Effector memory CD8-positive, alpha-beta T cell (primary cell): ENCODE measurements around the gene FCHO2.
"Not testable (repeated sequence)": the region's sequence is repeated elsewhere in the genome, so short reads cannot be mapped to it uniquely, and the experiment has no call there.

ENCODE experiments used
- ATAC-seq: fragments of 150-1000 bp; cut with Tn5 transposase; replicated peaks from 2 replicates; pipeline ENCODE4 v1.10.0; 2021; ENCODE audit warnings: mild to moderate bottlenecking, moderate library complexity
- DNase-seq, 3 experiments: peaks; one replicate each; pipeline ENCODE4 v3.0.0; 2021
- H3K27ac Mint-ChIP-seq, 2 donors: one replicate each; pipeline ENCODE4 v1.8.0; 2022; ENCODE audit warnings: mild to moderate bottlenecking in 2 of 2, mixed read lengths in 2 of 2, moderate library complexity in 2 of 2
- H3K27me3 Mint-ChIP-seq, 2 donors: one replicate each; pipeline ENCODE4 v1.8.0; 2022; ENCODE audit warnings: mixed read lengths in 2 of 2
- H3K36me3 Mint-ChIP-seq: one replicate; pipeline ENCODE4 v1.8.0; 2022; ENCODE audit warnings: mild to moderate bottlenecking, moderate library complexity, mixed read lengths; ENCODE audit not compliant: insufficient read depth
- H3K4me1 Mint-ChIP-seq, 2 donors: one replicate each; pipeline ENCODE4 v1.8.0; 2022; ENCODE audit warnings: low read depth in 2 of 2, mixed read lengths in 2 of 2
- H3K4me3 Mint-ChIP-seq, 2 donors: one replicate each; pipeline ENCODE4 v1.8.0; 2022; ENCODE audit warnings: mild to moderate bottlenecking in 2 of 2, mixed read lengths in 2 of 2, moderate library complexity in 2 of 2
- H3K9me3 Mint-ChIP-seq, 2 donors: one replicate each; pipeline ENCODE4 v1.8.0; 2022; ENCODE audit warnings: mixed read lengths in 2 of 2

FCHO2 gene

DNA sequence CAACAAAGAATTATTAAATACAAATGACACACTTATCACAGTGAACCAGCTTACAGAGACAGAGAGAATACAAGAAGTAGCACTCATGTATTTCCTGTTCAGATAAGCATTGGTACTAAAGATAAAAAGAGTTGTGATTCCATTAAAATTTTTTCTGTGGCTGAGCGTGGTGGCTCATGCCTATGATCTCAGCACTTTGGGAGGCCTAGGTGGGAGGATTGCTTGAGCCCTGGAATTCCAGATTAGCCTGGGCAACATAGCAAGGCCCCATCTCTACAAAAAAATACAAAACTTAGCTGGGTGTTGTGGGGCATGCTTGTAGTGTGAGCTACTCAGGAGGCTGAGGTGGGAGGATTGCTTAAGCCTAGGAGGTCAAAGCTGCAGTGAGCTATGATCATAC is 32.9 kb downstream of the FCHO2 start:
- no peak for ATAC-seq
- Mint-ChIP-seq H3K9me3 (no peaks in the 10 kb centered on the region), H3K36me3 (peaks cover 13% of the 10 kb centered on the region)

GRCh38 chr5:72991394-72991793 is 35.6 kb downstream of the FCHO2 start:
- ATAC-seq: no peak
- no peak overlapping the region for H3K27ac Mint-ChIP-seq
- no peak overlapping the region for H3K4me3 Mint-ChIP-seq
- no peaks in the 10 kb centered on the region for H3K4me1 Mint-ChIP-seq
- H3K36me3 Mint-ChIP-seq: peaks cover 14% of the 10 kb centered on the region
- no peaks in the 10 kb centered on the region for H3K9me3 Mint-ChIP-seq
- peaks cover 0 to 2% of the 10 kb centered on the region in 2 donors for H3K27me3 Mint-ChIP-seq
- DNase-seq: no peak

More for the DNA sequence above, 32.9 kb downstream of the FCHO2 start:
- Mint-ChIP-seq H3K27me3 (peaks cover 0 to 6% of the 10 kb centered on the region in 2 donors), H3K4me1 (no peaks in the 10 kb centered on the region), H3K27ac (no peak overlapping the region), H3K4me3 (no peak overlapping the region)
- no peak for DNase-seq

DNA sequence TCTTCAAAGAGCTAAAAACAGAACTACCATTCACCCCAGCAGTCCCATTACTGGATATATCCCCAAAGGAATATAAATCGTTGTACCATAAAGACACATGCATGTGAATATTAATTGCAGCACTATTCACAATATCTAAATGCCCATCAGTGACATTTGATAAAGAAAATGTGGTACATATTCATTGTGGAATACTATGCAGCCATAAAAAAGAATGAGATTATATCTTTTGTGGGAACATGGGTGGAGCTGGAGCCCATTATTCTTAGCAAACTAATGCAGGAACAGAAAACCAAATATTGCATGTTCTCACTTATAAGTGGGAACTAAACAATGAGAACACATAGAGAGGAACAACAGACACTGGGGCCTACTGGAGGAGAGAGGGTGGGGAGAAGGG is 38.7 kb downstream of the FCHO2 start:
- no peak overlapping the region for H3K4me3 Mint-ChIP-seq
- H3K36me3 Mint-ChIP-seq: peaks cover 18% of the 10 kb centered on the region
- no peaks in the 10 kb centered on the region for H3K27me3 Mint-ChIP-seq
- no peaks in the 10 kb centered on the region for H3K4me1 Mint-ChIP-seq
- no peak for ATAC-seq
- H3K27ac Mint-ChIP-seq: no peak overlapping the region
- no peak for DNase-seq
- no peaks in the 10 kb centered on the region for H3K9me3 Mint-ChIP-seq

GRCh38 chr5:72996632-72997031 is 40.8 kb downstream of the FCHO2 start:
- Mint-ChIP-seq H3K4me1 (no peaks in the 10 kb centered on the region), H3K4me3 (no peak overlapping the region), H3K27ac (no peak overlapping the region), H3K27me3 (no peaks in the 10 kb centered on the region), H3K36me3 (peaks cover 9% of the 10 kb centered on the region), H3K9me3 (no peaks in the 10 kb centered on the region)
- no peak for DNase-seq
- no peak for ATAC-seq

- peaks cover 9% of the 10 kb centered on the region for H3K36me3 Mint-ChIP-seq
- H3K4me1 Mint-ChIP-seq: no peaks in the 10 kb centered on the region
- DNase-seq (no peak), ATAC-seq (no peak)
- no peak overlapping the region for H3K27ac Mint-ChIP-seq
- H3K9me3 Mint-ChIP-seq: no peaks in the 10 kb centered on the region
- no peaks in the 10 kb centered on the region for H3K27me3 Mint-ChIP-seq
- no peak overlapping the region for H3K4me3 Mint-ChIP-seq
Observed at GRCh38 chr5:72999916-73000315, 44.1 kb downstream of the FCHO2 start.

DNA sequence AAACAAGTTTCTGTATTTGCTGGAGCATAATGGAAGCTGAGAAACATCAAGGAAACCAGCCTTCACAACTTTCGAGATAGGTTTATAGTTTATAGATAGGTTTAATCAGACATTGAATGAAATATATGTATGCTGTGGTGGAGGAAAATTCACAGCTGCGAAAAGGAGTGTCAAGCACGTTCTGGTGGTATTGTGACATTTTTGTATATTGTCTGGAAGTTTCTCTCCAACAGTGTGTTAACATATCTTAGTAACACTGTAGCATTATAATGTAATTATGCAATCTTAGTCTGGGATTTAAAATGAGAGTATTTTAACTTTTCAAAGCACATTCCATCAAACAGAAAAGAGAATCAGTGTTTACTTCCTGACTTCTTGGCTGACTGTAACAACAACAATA is 50.0 kb downstream of the FCHO2 start:
- Mint-ChIP-seq H3K27ac (no peak overlapping the region), H3K4me3 (no peak overlapping the region), H3K9me3 (no peaks in the 10 kb centered on the region), H3K36me3 (no peaks in the 10 kb centered on the region), H3K27me3 (no peaks in the 10 kb centered on the region), H3K4me1 (no peaks in the 10 kb centered on the region)
- ATAC-seq: no peak
- no peak for DNase-seq

DNA sequence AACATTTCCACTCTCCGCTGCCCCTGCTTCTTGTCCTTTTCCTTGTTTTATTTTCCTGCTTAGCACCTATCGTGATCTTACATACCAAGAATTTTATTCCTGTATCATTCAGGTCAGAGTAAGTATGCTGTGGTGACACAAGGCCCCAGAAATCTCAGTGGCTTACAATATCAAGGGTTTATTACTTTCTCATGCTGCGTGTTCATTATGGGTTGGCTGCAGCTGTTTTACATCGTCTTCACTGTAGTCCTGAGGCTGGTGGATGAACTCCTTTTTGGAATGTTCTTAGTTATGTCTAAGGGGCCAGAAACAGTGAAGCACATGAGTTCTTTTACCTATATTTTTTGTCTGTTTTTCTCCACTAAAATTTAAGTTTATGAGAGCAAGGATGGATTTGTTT is 51.2 kb downstream of the FCHO2 start:
- no peak overlapping the region for H3K4me3 Mint-ChIP-seq
- DNase-seq (no peak), ATAC-seq (no peak)
- no peaks in the 10 kb centered on the region for H3K27me3 Mint-ChIP-seq
- no peak overlapping the region for H3K27ac Mint-ChIP-seq
- H3K36me3 Mint-ChIP-seq: no peaks in the 10 kb centered on the region
- no peaks in the 10 kb centered on the region for H3K4me1 Mint-ChIP-seq
- no peaks in the 10 kb centered on the region for H3K9me3 Mint-ChIP-seq

DNA sequence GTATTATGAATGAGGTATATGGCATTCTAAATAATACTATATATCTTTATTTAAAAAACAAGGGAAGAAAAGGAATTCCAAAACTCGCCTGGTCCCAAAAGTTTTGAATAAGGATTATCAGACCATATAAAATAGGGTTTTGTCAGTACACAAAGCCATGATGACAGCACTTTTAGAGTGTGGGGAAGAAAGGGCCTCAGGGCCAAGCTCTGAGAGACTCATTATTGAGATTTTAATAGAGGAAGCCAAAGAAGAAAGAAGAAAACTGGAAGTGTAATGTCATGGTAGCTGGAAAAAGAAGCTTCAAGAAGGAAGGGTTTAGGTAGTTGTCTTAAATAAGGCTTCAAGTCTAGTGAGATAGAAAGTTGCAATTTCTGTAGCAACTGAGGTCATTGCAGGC is 53.0 kb downstream of the FCHO2 start:
- H3K27me3 Mint-ChIP-seq: no peaks in the 10 kb centered on the region
- no peaks in the 10 kb centered on the region for H3K9me3 Mint-ChIP-seq
- H3K27ac Mint-ChIP-seq: no peak overlapping the region
- no peaks in the 10 kb centered on the region for H3K4me1 Mint-ChIP-seq
- no peaks in the 10 kb centered on the region for H3K36me3 Mint-ChIP-seq
- DNase-seq (no peak), ATAC-seq (no peak)
- no peak overlapping the region for H3K4me3 Mint-ChIP-seq

DNA sequence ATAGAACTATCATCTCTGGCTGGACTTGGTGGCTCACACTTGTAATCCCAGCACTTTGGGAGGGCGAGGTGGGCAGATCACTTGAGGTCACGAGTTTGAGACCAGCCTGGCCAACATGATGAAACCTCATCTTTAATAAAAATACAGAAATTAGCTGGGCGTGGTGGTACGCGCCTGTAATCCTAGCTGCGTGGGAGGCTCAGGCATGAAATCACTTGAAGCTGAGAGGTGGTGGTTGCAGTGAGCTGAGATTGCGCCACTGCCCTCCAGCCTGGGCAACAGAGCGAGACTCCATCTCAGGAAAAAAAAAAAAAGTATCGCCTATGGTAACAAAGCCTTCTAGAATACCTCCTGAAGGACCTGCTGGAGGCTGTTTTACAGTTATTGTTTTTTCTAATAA is 55.8 kb downstream of the FCHO2 start:
- H3K27me3 Mint-ChIP-seq, H3K4me3 Mint-ChIP-seq, H3K9me3 Mint-ChIP-seq, H3K36me3 Mint-ChIP-seq, DNase-seq, H3K4me1 Mint-ChIP-seq, ATAC-seq, H3K27ac Mint-ChIP-seq: not testable (repeated sequence)

- Mint-ChIP-seq H3K27me3 (no peaks in the 10 kb centered on the region), H3K9me3 (no peaks in the 10 kb centered on the region), H3K27ac (no peak overlapping the region), H3K4me3 (no peak overlapping the region), H3K36me3 (peaks cover 5% of the 10 kb centered on the region), H3K4me1 (no peaks in the 10 kb centered on the region)
- DNase-seq: no peak
- no peak for ATAC-seq
Observed at GRCh38 chr5:73018892-73019291, 63.1 kb downstream of the FCHO2 start.

GRCh38 chr5:73019766-73020165 is 63.9 kb downstream of the FCHO2 start:
- DNase-seq: no peak
- H3K27ac Mint-ChIP-seq: peak overlapping the region in 1 of 2 donors; percentile 15
- H3K27me3 Mint-ChIP-seq: no peaks in the 10 kb centered on the region
- no peaks in the 10 kb centered on the region for H3K4me1 Mint-ChIP-seq
- no peaks in the 10 kb centered on the region for H3K9me3 Mint-ChIP-seq
- no peak overlapping the region for H3K4me3 Mint-ChIP-seq
- H3K36me3 Mint-ChIP-seq: peaks cover 5% of the 10 kb centered on the region
- no peak for ATAC-seq

DNA sequence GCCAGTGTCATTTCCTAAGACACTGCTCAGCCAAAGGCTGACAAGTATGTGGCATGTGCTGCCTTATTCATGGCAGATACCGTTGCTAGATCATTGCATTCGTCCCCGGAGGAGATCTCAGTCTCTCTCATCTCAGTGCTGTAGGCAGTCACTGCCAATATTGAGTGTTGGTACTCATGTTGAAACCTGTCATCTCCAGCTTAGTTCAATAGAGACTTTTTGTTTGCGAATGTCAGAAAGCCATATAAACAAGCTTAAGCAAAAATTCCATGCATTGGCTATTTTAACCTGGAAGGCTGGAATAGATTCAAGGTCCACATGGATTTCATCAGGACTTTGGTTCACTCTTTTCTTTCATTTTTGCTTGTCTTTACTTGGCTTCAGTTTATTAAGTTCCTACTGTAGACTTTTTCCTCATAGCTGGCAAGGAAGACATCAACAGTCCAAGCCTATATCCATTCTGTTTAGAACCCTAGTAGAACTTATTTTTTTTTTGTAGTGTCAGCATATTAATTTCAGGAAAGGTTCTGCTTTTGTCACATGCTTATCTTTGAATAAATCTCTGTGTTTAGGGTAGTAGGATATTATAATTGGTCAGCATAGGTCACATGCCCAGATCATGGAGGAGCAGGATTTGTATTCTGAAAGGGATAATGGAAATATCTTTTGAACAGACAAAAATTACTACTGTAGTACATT is 66.8 kb downstream of the FCHO2 start:
- H3K36me3 Mint-ChIP-seq: peaks cover 15% of the 10 kb centered on the region

GRCh38 chr5:73024946-73025544 is 69.2 kb downstream of the FCHO2 start:
- H3K4me1 Mint-ChIP-seq, H3K27me3 Mint-ChIP-seq, DNase-seq, H3K27ac Mint-ChIP-seq, H3K9me3 Mint-ChIP-seq, ATAC-seq, H3K4me3 Mint-ChIP-seq: not testable (repeated sequence)
- H3K36me3 Mint-ChIP-seq: peaks cover 14% of the 10 kb centered on the region

More for the DNA sequence above, 66.8 kb downstream of the FCHO2 start:
- no peak for ATAC-seq
- Mint-ChIP-seq H3K27me3 (no peaks in the 10 kb centered on the region), H3K9me3 (no peaks in the 10 kb centered on the region), H3K4me1 (no peaks in the 10 kb centered on the region), H3K27ac (no peak overlapping the region), H3K4me3 (no peak overlapping the region)
- no peak for DNase-seq

- Mint-ChIP-seq H3K36me3 (peaks cover 14% of the 10 kb centered on the region), H3K4me1 (peaks cover 0 to 3% of the 10 kb centered on the region in 2 donors), H3K27me3 (no peaks in the 10 kb centered on the region), H3K9me3 (no peaks in the 10 kb centered on the region), H3K4me3 (no peak overlapping the region), H3K27ac (no peak overlapping the region)
- no peak for DNase-seq
- no peak for ATAC-seq
Observed at GRCh38 chr5:73027361-73027760, 71.5 kb downstream of the FCHO2 start.
